GM21447 (cell line): ENCODE results near the gene FAM107B.
"Not testable (repeated sequence)": the region's sequence is repeated elsewhere in the genome, so short reads cannot be mapped to it uniquely, and the experiment has no call there.

Experiments
- ATAC-seq: cut with Tn5 transposase; IDR thresholded peaks from one replicate; pipeline ENCODE4 v1.9.1; 2021; ENCODE audit not compliant: unreplicated experiment

Gene FAM107B

GRCh38 chr10:14696821-14697220 lies 77.9 kb downstream of the FAM107B start:
- ATAC-seq, result no peak

GRCh38 chr10:14695847-14696480 lies 78.7 kb downstream of the FAM107B start:
- no peak for ATAC-seq

- no peak for ATAC-seq
Measured at GRCh38 chr10:14693891-14694290, 80.8 kb downstream of the FAM107B start.

GRCh38 chr10:14692344-14693076 lies 82.2 kb downstream of the FAM107B start:
- no peak for ATAC-seq

- no peak for ATAC-seq
Measured at GRCh38 chr10:14691359-14691758, 83.3 kb downstream of the FAM107B start.

GRCh38 chr10:14688606-14689005 lies 86.1 kb downstream of the FAM107B start:
- ATAC-seq, result no peak

GRCh38 chr10:14688189-14688588 lies 86.5 kb downstream of the FAM107B start:
- ATAC-seq, result not testable (repeated sequence)

GRCh38 chr10:14687340-14687739 lies 87.4 kb downstream of the FAM107B start:
- no peak for ATAC-seq

GRCh38 chr10:14686356-14686755 lies 88.3 kb downstream of the FAM107B start:
- no peak for ATAC-seq

GRCh38 chr10:14684354-14684753 lies 90.3 kb downstream of the FAM107B start:
- ATAC-seq, result no peak

- no peak for ATAC-seq
Measured at GRCh38 chr10:14683256-14683655, 91.4 kb downstream of the FAM107B start.

- no peak for ATAC-seq
Measured at GRCh38 chr10:14681802-14682201, 92.9 kb downstream of the FAM107B start.

GRCh38 chr10:14681305-14681704 lies 93.4 kb downstream of the FAM107B start:
- no peak for ATAC-seq

- no peak for ATAC-seq
Measured at GRCh38 chr10:14678637-14679036, 96.1 kb downstream of the FAM107B start.

GRCh38 chr10:14676732-14677131 lies 98.0 kb downstream of the FAM107B start:
- ATAC-seq, result no peak

- no peak for ATAC-seq
Measured at GRCh38 chr10:14674376-14675050, 100.2 kb downstream of the FAM107B start.

- no peak for ATAC-seq
Measured at GRCh38 chr10:14673189-14673861, 101.4 kb downstream of the FAM107B start.

GRCh38 chr10:14671386-14671831 lies 103.3 kb downstream of the FAM107B start:
- ATAC-seq, result no peak

GRCh38 chr10:14670551-14671240 lies 104.0 kb downstream of the FAM107B start:
- ATAC-seq, result no peak

- no peak for ATAC-seq
Measured at GRCh38 chr10:14669576-14669975, 105.1 kb downstream of the FAM107B start.

- no peak for ATAC-seq
Measured at GRCh38 chr10:14667781-14668180, 106.9 kb downstream of the FAM107B start.
